Choroid plexus epithelial cell (primary cell): ENCODE data around the gene GNA14.
"Not testable (repeated sequence)": the region's sequence is repeated elsewhere in the genome, so short reads cannot be mapped to it uniquely, and the experiment has no call there.

Experiments used
- DNase-seq: peaks from one replicate; pipeline ENCODE4 v3.0.0-alpha.2; 2010; ENCODE audit warnings: low read depth
- H3K4me3 ChIP-seq: 2 replicates; pipeline ENCODE4 v1.5.1; 2011; ENCODE audit warnings: low read depth, mild to moderate bottlenecking, control low read depth, low read length, moderate library complexity
- TF ChIP-seq, protein P1 (sequence below): conservative IDR thresholded peaks from 2 replicates; pipeline ENCODE4 v1.5.1; 2011; ENCODE audit warnings: low read depth, mild to moderate bottlenecking, control low read depth, inconsistent platforms, low read length, moderate library complexity

Gene GNA14

DNA sequence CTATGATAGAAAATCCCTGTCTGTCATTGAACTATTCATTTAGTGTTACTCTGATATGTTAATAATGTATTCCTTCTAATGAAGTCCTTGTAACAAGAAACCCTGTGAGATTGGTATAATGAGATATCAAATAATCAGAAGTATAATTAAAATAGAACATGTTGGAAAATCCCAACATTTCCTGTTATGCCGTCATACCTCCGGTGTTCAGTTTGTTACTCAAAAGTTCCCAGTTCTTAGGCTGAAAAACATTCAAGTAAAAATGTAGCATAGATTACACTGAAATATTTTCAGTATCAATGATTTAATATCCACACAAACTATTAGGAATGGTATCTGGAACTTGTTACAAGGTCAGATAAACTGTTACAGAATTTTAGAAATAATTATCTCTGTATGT lies 227.5 kb downstream of the GNA14 start:
- H3K4me3 ChIP-seq: no peak overlapping the region
- TF ChIP-seq, protein P1, sequence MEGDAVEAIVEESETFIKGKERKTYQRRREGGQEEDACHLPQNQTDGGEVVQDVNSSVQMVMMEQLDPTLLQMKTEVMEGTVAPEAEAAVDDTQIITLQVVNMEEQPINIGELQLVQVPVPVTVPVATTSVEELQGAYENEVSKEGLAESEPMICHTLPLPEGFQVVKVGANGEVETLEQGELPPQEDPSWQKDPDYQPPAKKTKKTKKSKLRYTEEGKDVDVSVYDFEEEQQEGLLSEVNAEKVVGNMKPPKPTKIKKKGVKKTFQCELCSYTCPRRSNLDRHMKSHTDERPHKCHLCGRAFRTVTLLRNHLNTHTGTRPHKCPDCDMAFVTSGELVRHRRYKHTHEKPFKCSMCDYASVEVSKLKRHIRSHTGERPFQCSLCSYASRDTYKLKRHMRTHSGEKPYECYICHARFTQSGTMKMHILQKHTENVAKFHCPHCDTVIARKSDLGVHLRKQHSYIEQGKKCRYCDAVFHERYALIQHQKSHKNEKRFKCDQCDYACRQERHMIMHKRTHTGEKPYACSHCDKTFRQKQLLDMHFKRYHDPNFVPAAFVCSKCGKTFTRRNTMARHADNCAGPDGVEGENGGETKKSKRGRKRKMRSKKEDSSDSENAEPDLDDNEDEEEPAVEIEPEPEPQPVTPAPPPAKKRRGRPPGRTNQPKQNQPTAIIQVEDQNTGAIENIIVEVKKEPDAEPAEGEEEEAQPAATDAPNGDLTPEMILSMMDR: no peak
- no peak for DNase-seq

DNA sequence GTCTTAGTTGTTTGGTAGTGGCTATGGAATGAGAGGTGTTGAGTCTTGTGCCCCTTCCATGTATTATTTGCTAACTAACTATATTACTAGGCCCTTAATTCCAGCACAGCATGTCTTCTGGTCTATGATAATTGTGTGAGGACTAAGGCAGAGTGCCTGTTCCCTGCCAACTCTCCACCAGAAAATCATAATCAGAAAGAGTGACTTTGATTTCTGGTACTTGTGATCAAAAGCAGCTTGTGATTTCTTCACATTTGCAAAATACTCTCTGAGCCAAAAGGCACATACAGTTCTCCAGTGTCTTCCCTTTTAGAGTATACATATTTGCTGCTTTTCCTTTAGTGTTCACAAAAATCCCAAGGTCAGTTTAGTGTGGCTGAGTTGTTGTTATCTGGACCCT lies 229.9 kb downstream of the GNA14 start:
- TF ChIP-seq, protein P1: no peak
- DNase-seq: peak; percentile 28
- H3K4me3 ChIP-seq: no peak overlapping the region

DNA sequence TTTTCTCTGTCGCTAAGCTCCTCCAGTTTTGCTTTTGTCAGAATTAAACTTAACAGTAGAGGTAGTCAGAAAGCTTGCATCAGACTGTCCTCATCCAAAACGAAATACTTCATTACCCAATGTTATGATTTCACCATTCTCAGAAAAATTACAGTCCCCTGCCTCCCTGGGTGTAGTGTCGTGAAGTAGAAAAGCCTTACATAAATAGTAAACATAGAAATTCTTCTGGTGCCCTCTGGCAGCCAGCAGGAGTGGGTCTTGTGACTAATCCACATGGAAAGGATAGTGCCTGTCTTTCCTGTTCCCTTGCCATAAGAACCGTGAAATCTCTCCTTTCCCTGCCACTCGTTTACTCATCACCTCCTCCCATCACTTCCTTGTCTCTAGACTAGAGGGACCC lies 230.6 kb downstream of the GNA14 start:
- peak; percentile 89 for DNase-seq
- no peak overlapping the region for H3K4me3 ChIP-seq
- TF ChIP-seq, protein P1: no peak

DNA sequence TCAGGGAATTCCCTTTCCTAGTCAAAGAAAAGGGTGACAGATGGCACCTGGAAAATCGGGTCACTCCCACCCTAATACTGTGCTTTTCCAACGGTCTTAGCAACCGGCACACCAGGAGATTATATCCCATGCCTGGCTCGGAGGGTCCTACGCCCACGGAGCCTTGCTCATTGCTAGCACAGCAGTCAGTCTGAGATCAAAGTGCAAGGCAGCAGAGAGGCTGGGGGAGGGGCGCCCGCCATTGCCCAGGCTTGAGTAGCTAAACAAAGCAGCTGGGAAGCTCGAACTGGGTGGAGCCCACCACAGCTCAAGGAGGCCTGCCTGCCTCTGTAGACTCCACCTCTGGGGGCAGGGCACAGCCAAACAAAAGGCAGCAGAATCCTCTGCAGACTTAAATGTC lies 239.6 kb downstream of the GNA14 start:
- H3K4me3 ChIP-seq, DNase-seq: not testable (repeated sequence)

DNA sequence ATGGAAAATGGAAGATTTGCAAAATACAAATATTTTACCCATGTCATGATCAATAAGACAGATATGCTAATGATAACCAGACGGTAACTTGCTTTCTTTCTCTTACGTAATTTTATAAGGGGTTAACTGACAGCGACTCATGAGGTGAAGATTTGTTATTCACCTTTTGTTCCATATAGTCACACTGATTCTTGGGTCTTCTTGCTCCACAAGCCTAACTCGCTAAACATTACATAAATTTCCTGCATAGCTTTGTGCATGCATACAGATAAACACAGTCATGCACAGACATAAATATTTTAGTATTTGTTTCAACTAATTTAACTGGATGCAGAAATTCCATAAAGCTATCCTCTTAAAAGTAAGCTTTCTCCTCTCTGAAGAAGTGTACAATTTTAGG lies 244.9 kb downstream of the GNA14 start:
- no peak overlapping the region for H3K4me3 ChIP-seq
- TF ChIP-seq, protein P1: no peak
- peak; percentile 54 for DNase-seq

DNA sequence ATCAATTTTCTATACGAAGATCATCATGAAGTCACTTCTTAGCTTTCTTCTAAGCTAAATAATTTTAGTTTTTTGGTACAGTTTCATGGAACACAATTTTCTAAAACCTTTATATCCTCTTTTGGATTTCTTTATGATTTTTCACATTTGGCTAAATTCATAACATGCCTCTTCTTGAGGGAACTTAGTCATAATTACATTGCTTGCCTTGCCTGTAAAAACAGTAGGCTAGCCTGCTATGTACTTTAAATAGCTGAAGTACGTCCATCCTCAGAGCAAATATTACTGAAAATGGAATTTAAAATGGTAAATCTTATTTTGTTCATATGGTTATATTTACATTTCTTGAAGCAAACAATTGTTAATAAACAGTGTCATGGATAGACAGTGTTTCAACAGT lies 245.8 kb downstream of the GNA14 start:
- DNase-seq: peak; percentile 55
- H3K4me3 ChIP-seq: no peak overlapping the region
- TF ChIP-seq, protein P1: no peak

DNA sequence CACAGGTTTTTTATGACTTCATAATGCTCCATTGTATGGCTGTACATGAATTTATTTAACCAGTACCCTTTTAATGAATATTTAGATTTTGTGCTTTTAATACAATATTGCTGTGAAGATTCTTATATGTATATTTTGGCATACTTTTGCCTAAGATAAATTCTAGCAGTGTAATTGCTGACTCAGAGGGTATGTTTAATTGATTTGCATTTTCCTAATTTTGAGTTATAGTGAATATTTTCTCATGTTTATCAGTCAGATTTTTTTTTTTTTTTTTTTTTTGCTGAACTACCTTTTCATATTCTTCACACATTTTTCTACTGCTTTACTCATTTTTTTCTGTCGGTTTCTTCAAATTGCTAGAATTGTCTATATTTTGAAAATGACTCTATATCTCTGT lies 248.2 kb downstream of the GNA14 start:
- H3K4me3 ChIP-seq: no peak overlapping the region
- DNase-seq: no peak
- TF ChIP-seq, protein P1: no peak

DNA sequence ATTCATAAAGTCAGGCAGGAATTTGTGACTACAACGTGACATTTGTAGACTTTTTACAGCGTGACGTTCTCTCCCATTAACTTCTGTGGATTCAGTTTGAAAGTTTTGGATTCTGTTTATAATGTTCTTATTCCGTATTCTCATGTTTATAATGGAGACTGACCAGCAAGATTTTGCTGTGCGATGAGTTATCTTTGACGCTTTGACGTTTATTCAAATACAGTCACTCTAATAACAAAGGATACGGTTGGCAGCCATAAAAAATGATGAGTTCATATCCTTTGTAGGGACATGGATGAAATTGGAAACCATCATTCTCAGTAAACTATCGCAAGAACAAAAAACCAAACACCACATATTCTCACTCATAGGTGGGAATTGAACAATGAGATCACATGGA lies 249.5 kb downstream of the GNA14 start:
- not testable (repeated sequence) for H3K4me3 ChIP-seq, DNase-seq
